ENCODE results near the gene LDLRAD4.

Gene LDLRAD4

GRCh38 chr18:13576598-13576997 is 358.0 kb downstream of the LDLRAD4 start:
- no peak for DNase-seq (ENCODE audit: low read depth in 1 of 2, low spot score in 1 of 2)

GRCh38 chr18:13577091-13577697 is 358.6 kb downstream of the LDLRAD4 start:
- no peak overlapping the region for H3K4me3 ChIP-seq (replicated peaks; ENCODE audit: insufficient read depth, low read length)
- H3K27ac ChIP-seq (replicated peaks): no peak overlapping the region
- DNase-seq (ENCODE audit: low read depth in 1 of 2, low spot score in 1 of 2): peak; percentile 40 to 64
- TF ChIP-seq POLR2AphosphoS5 (IDR thresholded peaks at IDR 0.05; ENCODE audit: low read depth) (no peak), SPI1 (IDR thresholded peaks at IDR 0.05; ENCODE audit: borderline replicate concordance, low read depth) (peak; percentile 99)
- no peaks in the 10 kb centered on the region for H3K27me3 ChIP-seq (ENCODE audit: insufficient read depth, poor library complexity, severe bottlenecking)

More at GRCh38 chr18:13576598-13576997, 358.0 kb downstream of the LDLRAD4 start:
- H3K27ac ChIP-seq (replicated peaks): no peak overlapping the region
- no peak for TF ChIP-seq GABPA (IDR thresholded peaks at IDR 0.05; ENCODE audit: low read depth)
- TF ChIP-seq SPI1 (IDR thresholded peaks at IDR 0.05; ENCODE audit: borderline replicate concordance, low read depth): no peak
- TF ChIP-seq, protein P1, sequence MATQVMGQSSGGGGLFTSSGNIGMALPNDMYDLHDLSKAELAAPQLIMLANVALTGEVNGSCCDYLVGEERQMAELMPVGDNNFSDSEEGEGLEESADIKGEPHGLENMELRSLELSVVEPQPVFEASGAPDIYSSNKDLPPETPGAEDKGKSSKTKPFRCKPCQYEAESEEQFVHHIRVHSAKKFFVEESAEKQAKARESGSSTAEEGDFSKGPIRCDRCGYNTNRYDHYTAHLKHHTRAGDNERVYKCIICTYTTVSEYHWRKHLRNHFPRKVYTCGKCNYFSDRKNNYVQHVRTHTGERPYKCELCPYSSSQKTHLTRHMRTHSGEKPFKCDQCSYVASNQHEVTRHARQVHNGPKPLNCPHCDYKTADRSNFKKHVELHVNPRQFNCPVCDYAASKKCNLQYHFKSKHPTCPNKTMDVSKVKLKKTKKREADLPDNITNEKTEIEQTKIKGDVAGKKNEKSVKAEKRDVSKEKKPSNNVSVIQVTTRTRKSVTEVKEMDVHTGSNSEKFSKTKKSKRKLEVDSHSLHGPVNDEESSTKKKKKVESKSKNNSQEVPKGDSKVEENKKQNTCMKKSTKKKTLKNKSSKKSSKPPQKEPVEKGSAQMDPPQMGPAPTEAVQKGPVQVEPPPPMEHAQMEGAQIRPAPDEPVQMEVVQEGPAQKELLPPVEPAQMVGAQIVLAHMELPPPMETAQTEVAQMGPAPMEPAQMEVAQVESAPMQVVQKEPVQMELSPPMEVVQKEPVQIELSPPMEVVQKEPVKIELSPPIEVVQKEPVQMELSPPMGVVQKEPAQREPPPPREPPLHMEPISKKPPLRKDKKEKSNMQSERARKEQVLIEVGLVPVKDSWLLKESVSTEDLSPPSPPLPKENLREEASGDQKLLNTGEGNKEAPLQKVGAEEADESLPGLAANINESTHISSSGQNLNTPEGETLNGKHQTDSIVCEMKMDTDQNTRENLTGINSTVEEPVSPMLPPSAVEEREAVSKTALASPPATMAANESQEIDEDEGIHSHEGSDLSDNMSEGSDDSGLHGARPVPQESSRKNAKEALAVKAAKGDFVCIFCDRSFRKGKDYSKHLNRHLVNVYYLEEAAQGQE (IDR thresholded peaks at IDR 0.05; ENCODE audit: insufficient replicate concordance, low read depth): no peak
- no peak overlapping the region for H3K4me3 ChIP-seq (replicated peaks; ENCODE audit: insufficient read depth, low read length)
- no peaks in the 10 kb centered on the region for H3K27me3 ChIP-seq (ENCODE audit: insufficient read depth, poor library complexity, severe bottlenecking)

DNA sequence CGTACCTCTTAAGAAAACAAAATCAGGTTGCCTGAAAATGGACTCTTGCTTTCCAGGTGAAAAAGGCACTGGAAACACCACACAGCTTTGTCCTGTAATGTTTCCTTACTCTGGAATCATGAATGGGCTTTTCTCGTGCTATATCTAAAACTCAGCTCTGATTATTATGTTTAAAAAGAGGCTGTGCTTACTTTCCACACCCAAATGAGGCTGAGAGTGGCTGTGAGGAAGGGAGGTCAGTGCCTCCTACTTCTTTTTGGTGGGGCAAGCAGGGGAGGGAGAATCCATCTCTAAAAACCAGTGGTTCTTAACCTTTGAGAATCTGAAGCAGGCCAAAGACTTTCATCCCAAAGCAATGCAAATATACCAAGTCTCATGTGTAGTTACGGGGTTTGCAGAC is 359.2 kb downstream of the LDLRAD4 start:
- Histone ChIP-seq H3K27me3 (ENCODE audit: insufficient read depth, poor library complexity, severe bottlenecking) (no peaks in the 10 kb centered on the region), H3K27ac (replicated peaks) (no peak overlapping the region), H3K4me3 (replicated peaks; ENCODE audit: insufficient read depth, low read length) (no peak overlapping the region)
- no peak for DNase-seq (ENCODE audit: low read depth in 1 of 2, low spot score in 1 of 2)
- TF ChIP-seq, protein P2, sequence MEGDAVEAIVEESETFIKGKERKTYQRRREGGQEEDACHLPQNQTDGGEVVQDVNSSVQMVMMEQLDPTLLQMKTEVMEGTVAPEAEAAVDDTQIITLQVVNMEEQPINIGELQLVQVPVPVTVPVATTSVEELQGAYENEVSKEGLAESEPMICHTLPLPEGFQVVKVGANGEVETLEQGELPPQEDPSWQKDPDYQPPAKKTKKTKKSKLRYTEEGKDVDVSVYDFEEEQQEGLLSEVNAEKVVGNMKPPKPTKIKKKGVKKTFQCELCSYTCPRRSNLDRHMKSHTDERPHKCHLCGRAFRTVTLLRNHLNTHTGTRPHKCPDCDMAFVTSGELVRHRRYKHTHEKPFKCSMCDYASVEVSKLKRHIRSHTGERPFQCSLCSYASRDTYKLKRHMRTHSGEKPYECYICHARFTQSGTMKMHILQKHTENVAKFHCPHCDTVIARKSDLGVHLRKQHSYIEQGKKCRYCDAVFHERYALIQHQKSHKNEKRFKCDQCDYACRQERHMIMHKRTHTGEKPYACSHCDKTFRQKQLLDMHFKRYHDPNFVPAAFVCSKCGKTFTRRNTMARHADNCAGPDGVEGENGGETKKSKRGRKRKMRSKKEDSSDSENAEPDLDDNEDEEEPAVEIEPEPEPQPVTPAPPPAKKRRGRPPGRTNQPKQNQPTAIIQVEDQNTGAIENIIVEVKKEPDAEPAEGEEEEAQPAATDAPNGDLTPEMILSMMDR (IDR thresholded peaks at IDR 0.05; ENCODE audit: insufficient read depth, low read length): no peak
- no peak for TF ChIP-seq POLR2AphosphoS5 (IDR thresholded peaks at IDR 0.05; ENCODE audit: low read depth)
- TF ChIP-seq, protein P1 (IDR thresholded peaks at IDR 0.05; ENCODE audit: insufficient replicate concordance, low read depth): no peak
- no peak for TF ChIP-seq GABPA (IDR thresholded peaks at IDR 0.05; ENCODE audit: low read depth)

GRCh38 chr18:13578400-13578799 is 359.8 kb downstream of the LDLRAD4 start:
- DNase-seq (ENCODE audit: low read depth in 1 of 2, low spot score in 1 of 2): no peak
- H3K27me3 ChIP-seq (ENCODE audit: insufficient read depth, poor library complexity, severe bottlenecking): no peaks in the 10 kb centered on the region
- H3K27ac ChIP-seq (replicated peaks): no peak overlapping the region
- TF ChIP-seq POLR2AphosphoS5 (IDR thresholded peaks at IDR 0.05; ENCODE audit: low read depth) (no peak), GABPA (IDR thresholded peaks at IDR 0.05; ENCODE audit: low read depth) (no peak), SPI1 (IDR thresholded peaks at IDR 0.05; ENCODE audit: borderline replicate concordance, low read depth) (no peak)
- TF ChIP-seq, protein P1 (IDR thresholded peaks at IDR 0.05; ENCODE audit: insufficient replicate concordance, low read depth): no peak
- TF ChIP-seq, protein P2 (IDR thresholded peaks at IDR 0.05; ENCODE audit: insufficient read depth, low read length): no peak
- no peak overlapping the region for H3K4me3 ChIP-seq (replicated peaks; ENCODE audit: insufficient read depth, low read length)

Data from HL-60 (cell line).